K562 (cell line): Measurements from ENCODE around the gene TARS2. TPM values are rescaled to one million over a fixed set of nuclear protein-coding genes. Genes with fewer than 3 reads are reported as not detected.
A peak's percentile ranks its signal among the peaks of the same experiment; 100 is the strongest.

Source experiments
- ARID1B ChIP-seq: fragments of 450-650 bp; IDR thresholded peaks from 2 replicates; pipeline ENCODE4 v1.6.1; 2016; ENCODE audit warnings: antibody characterized with exemption, mild to moderate bottlenecking, inconsistent platforms
- ARID2 ChIP-seq: fragments of 450-650 bp; IDR thresholded peaks from 2 replicates; pipeline ENCODE4 v1.6.1; 2017; ENCODE audit warnings: antibody characterized with exemption, mild to moderate bottlenecking
- BRD9 ChIP-seq: fragments of 450-650 bp; IDR thresholded peaks from 2 replicates; pipeline ENCODE4 v1.6.1; 2018; ENCODE audit warnings: low read depth; ENCODE audit not compliant: partially characterized antibody
- CTBP1 ChIP-seq: fragments of 450-650 bp; IDR thresholded peaks from 2 replicates; pipeline ENCODE4 v1.6.1; 2016; ENCODE audit warnings: borderline replicate concordance
- FOSL1 ChIP-seq: fragments of 200-800 bp; sonication (Bioruptor generic); conservative IDR thresholded peaks from 2 replicates; pipeline ENCODE4 v1.6.1; 2016; ENCODE audit warnings: missing genetic modification characterization, missing compliant biosample characterization
- GATAD2A ChIP-seq: fragments of 450-650 bp; IDR thresholded peaks from 2 replicates; pipeline ENCODE4 v1.6.1; 2017
- JUND ChIP-seq, 2 experiments: IDR thresholded peaks; 2 replicates in 1 of 2; 3 replicates in 1 of 2; pipeline ENCODE4 v1.6.1; 2011; ENCODE audit warnings: borderline replicate concordance in 2 of 2, low read depth in 2 of 2, low read length in 2 of 2, improper control_type of control experiment in 1 of 2, missing biosample characterization in 1 of 2, missing genetic modification characterization in 1 of 2, missing genetic modification reagents in 1 of 2
- KDM5B ChIP-seq: fragments of 200-600 bp; sonication (generic); IDR thresholded peaks from 2 replicates; pipeline ENCODE4 v1.6.1; 2012; ENCODE audit warnings: low read depth, mild to moderate bottlenecking, moderate library complexity, low read length, control low read depth, inconsistent platforms; ENCODE audit not compliant: insufficient replicate concordance
- KLF13 ChIP-seq: fragments of 450-650 bp; IDR thresholded peaks from 2 replicates; pipeline ENCODE4 v1.6.1; 2016; ENCODE audit warnings: missing genetic modification characterization, low read depth, mild to moderate bottlenecking, missing compliant biosample characterization, moderate library complexity, borderline replicate concordance
- LCOR ChIP-seq: sonication (generic); formaldehyde crosslinking; IDR thresholded peaks from 2 replicates; pipeline ENCODE4 v1.8.0; 2022; ENCODE audit warnings: mild to moderate bottlenecking, missing genetic modification reagents
- RAD51 ChIP-seq: fragments of 450-650 bp; IDR thresholded peaks from 2 replicates; pipeline ENCODE4 v1.7.1; 2016; ENCODE audit warnings: low read depth, mild to moderate bottlenecking, borderline replicate concordance
- RCOR1 ChIP-seq, 2 experiments: IDR thresholded peaks; 2 replicates each; pipeline ENCODE4 v1.6.1; 2012; ENCODE audit warnings: low read depth in 2 of 2, low read length in 2 of 2, borderline replicate concordance in 1 of 2, improper control_type of control experiment in 1 of 2
- SMARCA4 ChIP-seq: fragments of 450-650 bp; IDR thresholded peaks from 2 replicates; pipeline ENCODE4 v1.6.1; 2016
- SMC3 ChIP-seq: conservative IDR thresholded peaks from 2 replicates; pipeline ENCODE4 v1.6.1; 2011; ENCODE audit warnings: low read depth, low read length, improper control_type of control experiment; ENCODE audit not compliant: insufficient read depth
- STAG1 ChIP-seq: sonication (generic); formaldehyde crosslinking; IDR thresholded peaks from 2 replicates; pipeline ENCODE4 v1.5.0; 2020; ENCODE audit warnings: missing genetic modification reagents, borderline replicate concordance
- TEAD1 ChIP-seq, 2 experiments: fragments of 450-650 bp in 1 of 2; sonication (generic) in 1 of 2; formaldehyde crosslinking; IDR thresholded peaks; 2 replicates each; pipeline versions ENCODE4 v1.4.0 to v1.8.0; 2020 to 2022; ENCODE audit warnings: mild to moderate bottlenecking in 2 of 2, missing genetic modification reagents in 1 of 2
- ZNF644 ChIP-seq: fragments of 200-800 bp; sonication (Bioruptor generic); IDR thresholded peaks from 2 replicates; pipeline ENCODE4 v1.6.1; 2016; ENCODE audit warnings: low read depth, missing genetic modification characterization, missing compliant biosample characterization
- polyA plus RNA-seq, 8 experiments: library from polyadenylated mRNA; depleted of rRNA in 4 of 8; stranded (reverse) in 5 of 8; unstranded in 3 of 8; fragments of >200 nt; fragmentation: Nextera tagmentation in 2 of 8; fragmentation: Illumina TruSeq in 1 of 8; extraction: Ambion mirVana in 2 of 8; extraction: Trizol in 1 of 8; gene quantifications; 2 replicates each; pipeline versions ENCODE4 v1.2.1 to v1.2.3, GENCODE V29; 2011 to 2014; ENCODE audit warnings: inconsistent platforms in 1 of 8, missing spikeins in 1 of 8
- total RNA-seq, 7 experiments: library from RNA; depleted of rRNA in 6 of 7; stranded (reverse); fragments of >200 nt in 6 of 7; fragmentation: Illumina TruSeq in 2 of 7; extraction: Trizol in 2 of 7; gene quantifications; 2 replicates each; pipeline versions ENCODE4 v1.2.1 to v1.2.3, GENCODE V29; 2011 to 2021; ENCODE audit warnings: low replicate concordance in 1 of 7
- TF ChIP-seq, protein P1 (sequence below), 3 experiments: IDR thresholded peaks in 2 of 3; conservative IDR thresholded peaks in 1 of 3; 2 replicates each; pipeline ENCODE4 v1.5.1; 2011 to 2012; ENCODE audit warnings: low read length in 3 of 3, mild to moderate bottlenecking in 3 of 3, control low read depth in 2 of 3, improper control_type of control experiment in 1 of 3, inconsistent platforms in 1 of 3, low read depth in 1 of 3, mixed read lengths in 1 of 3, moderate library complexity in 1 of 3; ENCODE audit not compliant: insufficient read depth in 2 of 3
- TF ChIP-seq, protein P2 (sequence below): sonication (generic); IDR thresholded peaks from 2 replicates; pipeline ENCODE4 v1.6.1; 2016

Gene TARS2
- total and polyA plus RNA-seq, 9 of the 15 experiments (the other 6 are each of a cell fraction or from before 2014, with no cell fraction given): 17.0 to 64.2 (median 39.4) TPM

DNA sequence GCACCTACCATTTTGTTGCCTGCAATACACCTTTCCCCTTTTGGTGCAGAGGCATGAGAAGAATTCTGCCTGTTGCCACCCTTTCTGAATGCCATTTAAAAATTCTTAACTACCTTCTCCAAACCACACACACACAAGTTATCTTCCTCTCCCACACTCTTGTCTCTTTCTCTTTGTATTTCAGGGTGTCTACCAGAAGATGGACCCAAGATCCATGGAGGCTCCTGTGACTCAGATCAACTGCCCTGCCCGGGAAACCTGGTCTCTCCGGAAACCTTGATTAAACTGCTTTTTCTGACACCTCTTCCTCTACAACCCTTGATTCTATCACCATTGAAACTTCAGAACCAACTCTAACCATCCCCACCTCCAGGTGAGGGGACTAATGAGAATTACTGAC is 2.4 kb upstream of the TARS2 start (continued):
- TF ChIP-seq FOSL1 (peak; percentile 61), SMARCA4 (0 out of 2 replicates have a peak, but pooled peaks have one; percentile 38), BRD9 (peak; percentile 71), KLF13 (tag) (no peak), KDM5B (no peak), GATAD2A (no peak), CTBP1 (peak; percentile 23; the same call in 1 of the 2 replicates), JUND (IDR thresholded peaks at IDR 0.05; ENCODE audit: borderline replicate concordance, low read depth, low read length) (peak; percentile 50; the same call in 1 of the 2 replicates), JUND (tag; IDR thresholded peaks at IDR 0.05; ENCODE audit: borderline replicate concordance, low read depth, low read length) (no peak), TEAD1 (CRISPR knock-in tag; IDR thresholded peaks at IDR 0.05) (0 out of 4 replicates have a peak, but pooled peaks of 1 of the 2 experiments have one; percentile 29), ZNF644 (no peak), ARID1B (peak; percentile 50), LCOR (CRISPR knock-in tag) (peak; percentile 23; the same call in 1 of the 2 replicates), RCOR1 (IDR thresholded peaks at IDR 0.05; ENCODE audit: borderline replicate concordance in 1 of 2, low read depth in 2 of 2, low read length in 2 of 2) (0 out of 4 replicates have a peak, but pooled peaks of 1 of the 2 experiments have one; percentile 8), RAD51 (no peak), STAG1 (CRISPR knock-in tag) (peak; percentile 31; the same call in 1 of the 2 replicates), ARID2 (peak; percentile 71), SMC3 (peak; percentile 52)
- TF ChIP-seq, protein P1, sequence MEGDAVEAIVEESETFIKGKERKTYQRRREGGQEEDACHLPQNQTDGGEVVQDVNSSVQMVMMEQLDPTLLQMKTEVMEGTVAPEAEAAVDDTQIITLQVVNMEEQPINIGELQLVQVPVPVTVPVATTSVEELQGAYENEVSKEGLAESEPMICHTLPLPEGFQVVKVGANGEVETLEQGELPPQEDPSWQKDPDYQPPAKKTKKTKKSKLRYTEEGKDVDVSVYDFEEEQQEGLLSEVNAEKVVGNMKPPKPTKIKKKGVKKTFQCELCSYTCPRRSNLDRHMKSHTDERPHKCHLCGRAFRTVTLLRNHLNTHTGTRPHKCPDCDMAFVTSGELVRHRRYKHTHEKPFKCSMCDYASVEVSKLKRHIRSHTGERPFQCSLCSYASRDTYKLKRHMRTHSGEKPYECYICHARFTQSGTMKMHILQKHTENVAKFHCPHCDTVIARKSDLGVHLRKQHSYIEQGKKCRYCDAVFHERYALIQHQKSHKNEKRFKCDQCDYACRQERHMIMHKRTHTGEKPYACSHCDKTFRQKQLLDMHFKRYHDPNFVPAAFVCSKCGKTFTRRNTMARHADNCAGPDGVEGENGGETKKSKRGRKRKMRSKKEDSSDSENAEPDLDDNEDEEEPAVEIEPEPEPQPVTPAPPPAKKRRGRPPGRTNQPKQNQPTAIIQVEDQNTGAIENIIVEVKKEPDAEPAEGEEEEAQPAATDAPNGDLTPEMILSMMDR (IDR thresholded peaks at IDR 0.05 in 2 of 3, conservative IDR thresholded peaks at IDR 0.05 in 1 of 3; ENCODE audit: insufficient read depth in 2 of 3, low read depth in 1 of 3, low read length in 3 of 3): peak; percentile 71 to 83 (median 73)
- TF ChIP-seq, protein P2, sequence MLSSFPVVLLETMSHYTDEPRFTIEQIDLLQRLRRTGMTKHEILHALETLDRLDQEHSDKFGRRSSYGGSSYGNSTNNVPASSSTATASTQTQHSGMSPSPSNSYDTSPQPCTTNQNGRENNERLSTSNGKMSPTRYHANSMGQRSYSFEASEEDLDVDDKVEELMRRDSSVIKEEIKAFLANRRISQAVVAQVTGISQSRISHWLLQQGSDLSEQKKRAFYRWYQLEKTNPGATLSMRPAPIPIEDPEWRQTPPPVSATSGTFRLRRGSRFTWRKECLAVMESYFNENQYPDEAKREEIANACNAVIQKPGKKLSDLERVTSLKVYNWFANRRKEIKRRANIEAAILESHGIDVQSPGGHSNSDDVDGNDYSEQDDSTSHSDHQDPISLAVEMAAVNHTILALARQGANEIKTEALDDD: peak; percentile 69
